ENCODE results near the gene GRK5.

Gene GRK5

GRCh38 chr10:119325131-119325530 lies 117.8 kb downstream of the GRK5 start:
- Histone ChIP-seq H3K4me3 (no peak overlapping the region), H3K27ac (peak overlapping the region in 1 of 21 experiments; percentile 13)

- H3K27ac ChIP-seq = no peak overlapping the region
- no peak overlapping the region for H3K4me3 ChIP-seq
Observed at GRCh38 chr10:119326167-119326566, 118.8 kb downstream of the GRK5 start.

GRCh38 chr10:119327096-119327745 lies 119.8 kb downstream of the GRK5 start:
- Histone ChIP-seq H3K4me3 (no peak overlapping the region), H3K27ac (no peak overlapping the region)

DNA sequence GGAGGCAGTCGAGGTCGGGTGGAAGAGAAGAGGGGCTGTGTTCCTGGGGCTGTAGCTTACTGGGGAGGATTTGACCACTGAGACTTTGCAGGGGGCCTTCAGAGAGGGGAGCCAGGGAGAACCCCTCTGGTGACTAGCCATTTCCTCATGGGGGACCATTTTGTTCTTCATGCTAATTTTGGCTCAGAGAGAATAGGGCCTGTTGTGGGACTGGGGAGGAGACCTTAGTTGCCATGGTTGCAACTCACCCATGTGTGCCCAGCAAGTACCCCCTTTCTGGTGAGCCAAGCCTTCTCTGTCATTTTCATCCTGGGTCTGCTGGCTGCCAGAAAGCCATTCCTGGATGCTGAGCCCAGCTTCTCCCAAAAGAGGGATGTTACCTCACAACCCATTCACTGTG lies 120.9 kb downstream of the GRK5 start:
- no peak overlapping the region for H3K4me3 ChIP-seq
- no peak overlapping the region for H3K27ac ChIP-seq

DNA sequence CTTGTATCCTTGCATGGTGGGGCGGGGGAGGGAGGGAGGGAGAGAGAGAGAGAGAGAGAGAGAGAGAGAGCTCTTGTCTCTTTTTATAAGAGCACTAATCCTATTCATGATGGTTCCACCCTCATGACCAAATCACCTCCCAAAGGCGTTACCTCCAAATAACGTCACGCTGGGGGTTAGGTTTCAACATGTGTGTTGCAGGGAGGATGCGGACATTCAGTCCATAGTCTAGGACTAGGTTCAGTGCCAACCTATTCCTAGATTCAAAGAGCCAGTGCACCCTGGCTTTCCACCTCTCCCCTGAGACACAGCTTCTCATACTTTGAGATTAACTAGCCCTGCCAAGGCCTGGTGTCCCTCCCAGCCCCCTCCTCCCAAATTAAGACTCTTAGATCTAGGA lies 123.0 kb downstream of the GRK5 start:
- H3K4me3 ChIP-seq = no peak overlapping the region
- no peak overlapping the region for H3K27ac ChIP-seq

DNA sequence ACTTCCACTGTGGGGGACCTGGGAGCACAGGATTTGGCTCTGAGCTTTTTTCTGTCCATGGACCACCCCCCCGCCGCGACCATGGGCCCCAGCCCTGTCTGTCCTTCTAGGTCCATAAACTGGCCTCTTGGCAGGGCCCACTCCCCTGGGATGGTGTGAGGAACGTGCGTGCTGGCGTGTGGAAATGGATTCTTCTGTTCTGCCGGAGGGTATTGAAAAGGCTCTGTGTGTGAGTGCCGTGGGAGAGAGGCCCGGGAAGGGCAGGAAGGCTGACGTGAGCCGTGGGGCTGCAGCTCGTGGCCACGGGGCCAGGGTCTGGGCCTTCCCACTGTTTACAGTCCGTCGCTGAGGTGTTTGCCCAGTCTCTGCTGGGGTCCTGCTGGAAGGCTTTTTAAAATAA lies 123.7 kb downstream of the GRK5 start:
- Histone ChIP-seq H3K27ac (peak overlapping the region in 1 of 21 experiments; percentile 16), H3K4me3 (no peak overlapping the region)

DNA sequence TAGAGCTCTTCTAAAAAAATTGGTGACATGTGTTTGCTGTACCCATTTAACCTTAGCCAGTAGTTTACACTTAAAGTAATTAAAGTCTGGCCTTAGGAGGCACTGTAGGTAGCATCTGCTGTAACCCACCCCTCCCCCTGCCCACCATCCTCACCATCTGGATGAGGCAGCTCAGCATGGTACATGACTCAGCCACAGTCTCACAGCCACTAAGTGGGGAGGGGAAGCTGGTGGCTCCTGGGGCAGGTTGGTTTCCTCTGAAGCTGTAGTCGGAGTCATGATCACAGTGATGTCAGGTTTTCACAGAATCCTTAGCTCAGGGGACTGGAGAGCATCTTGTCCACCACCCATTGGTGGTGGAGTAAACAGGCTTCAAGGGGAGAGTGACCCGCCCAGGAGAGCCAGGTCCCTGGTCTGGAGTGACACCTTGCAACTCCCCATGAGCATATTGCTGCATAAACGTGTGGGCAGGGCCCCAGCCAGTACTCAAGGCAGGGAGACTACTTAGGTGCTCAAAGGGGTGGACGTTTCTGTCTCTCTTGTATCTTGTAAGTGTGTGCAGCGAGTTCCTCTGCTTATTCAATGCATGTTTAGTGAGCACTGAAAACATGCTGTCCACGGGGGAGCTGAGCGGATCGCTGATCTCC lies 125.9 kb downstream of the GRK5 start:
- Histone ChIP-seq H3K27ac (no peak overlapping the region), H3K4me3 (no peak overlapping the region)

- no peak overlapping the region for H3K27ac ChIP-seq
- no peak overlapping the region for H3K4me3 ChIP-seq
Observed at GRCh38 chr10:119335671-119336353, 128.4 kb downstream of the GRK5 start.

- H3K4me3 ChIP-seq = no peak overlapping the region
- no peak overlapping the region for H3K27ac ChIP-seq
Observed at GRCh38 chr10:119336599-119336998, 129.2 kb downstream of the GRK5 start.

- H3K4me3 ChIP-seq = no peak overlapping the region
- H3K27ac ChIP-seq = no peak overlapping the region
Observed at GRCh38 chr10:119337223-119337622, 129.9 kb downstream of the GRK5 start.

DNA sequence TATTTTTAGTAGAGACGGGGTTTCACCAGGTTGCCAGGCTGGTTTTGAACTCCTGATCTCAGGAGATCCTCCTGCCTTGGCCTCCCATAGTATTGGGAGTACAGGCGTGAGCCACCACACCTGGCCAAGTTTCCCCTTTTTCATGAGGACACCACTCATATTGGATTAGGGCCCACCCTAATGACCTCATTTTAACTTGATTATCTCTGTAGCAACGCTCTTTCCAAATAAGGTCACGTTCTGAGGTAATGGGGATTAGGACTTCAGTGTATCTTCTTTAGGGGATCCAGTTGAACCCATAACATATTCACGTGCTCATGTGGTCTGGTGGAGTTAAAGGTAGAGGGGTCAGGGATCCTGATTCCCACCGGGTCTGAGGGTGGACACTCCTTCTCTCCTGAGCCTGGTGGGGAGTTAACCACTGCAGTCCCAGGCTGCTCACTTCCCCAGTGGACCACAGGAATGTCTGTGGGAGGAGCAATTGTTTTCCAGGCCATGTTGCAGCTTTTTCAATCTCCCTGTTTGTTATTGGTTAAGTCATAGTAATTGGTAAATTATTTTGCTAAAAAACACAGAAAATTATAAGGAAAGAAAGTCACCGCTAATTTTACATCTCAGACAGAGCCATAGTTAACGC lies 130.5 kb downstream of the GRK5 start:
- Histone ChIP-seq H3K4me3 (no peak overlapping the region), H3K27ac (no peak overlapping the region)

- Histone ChIP-seq H3K27ac (no peak overlapping the region), H3K4me3 (no peak overlapping the region)
Observed at GRCh38 chr10:119339109-119339508, 131.7 kb downstream of the GRK5 start.

DNA sequence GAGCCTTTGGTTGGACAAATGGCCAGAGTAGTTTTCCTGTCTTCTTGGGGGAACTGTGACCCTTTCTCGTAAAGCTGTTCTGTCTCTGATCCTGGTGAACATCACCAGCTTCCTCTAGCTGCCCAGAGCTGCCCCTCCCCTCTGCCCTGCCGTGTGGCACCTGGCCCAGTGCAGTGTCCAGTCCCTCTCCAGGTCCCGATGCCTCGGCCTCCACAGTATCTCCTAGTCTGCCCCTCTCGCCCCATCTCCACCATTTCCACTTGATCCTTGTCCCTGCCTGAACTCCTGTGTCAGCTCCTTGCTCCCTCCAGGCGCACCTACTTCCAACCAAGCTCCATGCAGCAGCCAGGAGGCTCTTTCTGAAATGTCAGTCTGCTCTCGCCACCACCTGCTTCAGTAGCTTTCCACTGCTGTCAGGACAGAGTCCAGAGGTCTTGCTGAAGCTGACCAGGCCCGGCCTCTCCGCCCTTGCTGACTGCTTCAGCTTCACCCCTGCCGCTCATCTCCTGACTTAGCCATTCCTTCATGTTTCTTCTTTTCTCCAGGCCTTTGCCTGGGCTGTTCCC lies 133.6 kb downstream of the GRK5 start:
- H3K27ac ChIP-seq = no peak overlapping the region
- no peak overlapping the region for H3K4me3 ChIP-seq

GRCh38 chr10:119341459-119342301 lies 134.3 kb downstream of the GRK5 start:
- Histone ChIP-seq H3K27ac (no peak overlapping the region), H3K4me3 (no peak overlapping the region)

GRCh38 chr10:119342335-119342734 lies 135.0 kb downstream of the GRK5 start:
- no peak overlapping the region for H3K27ac ChIP-seq
- H3K4me3 ChIP-seq = no peak overlapping the region

DNA sequence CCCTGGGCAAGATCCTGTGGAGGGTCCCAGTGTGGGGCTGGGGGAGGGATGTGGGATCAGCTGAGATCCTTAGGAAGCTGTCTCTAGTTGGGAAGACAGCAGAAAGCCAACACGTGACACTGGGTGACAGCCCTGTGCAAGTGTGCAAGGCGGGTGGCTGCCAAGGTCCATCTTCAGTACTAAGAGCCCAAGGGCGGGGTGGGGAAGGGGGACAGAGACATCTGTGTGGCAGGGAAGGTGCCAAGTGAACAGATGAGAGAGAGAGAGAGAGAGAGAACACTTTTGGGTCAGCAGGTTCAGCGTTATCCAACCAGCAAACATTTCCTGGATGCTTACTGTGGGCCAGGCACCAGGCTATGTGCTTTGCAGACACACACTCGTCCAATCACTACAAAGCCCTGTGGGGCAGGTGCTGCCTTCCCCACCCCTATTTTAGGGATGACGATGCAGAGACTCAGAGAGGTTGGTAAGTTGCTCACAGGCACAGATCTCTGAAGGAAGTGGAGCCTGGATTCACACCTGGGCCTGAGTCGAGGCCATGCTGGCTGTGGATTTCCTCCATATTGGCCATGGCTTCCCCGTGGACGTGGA lies 135.7 kb downstream of the GRK5 start:
- no peak overlapping the region for H3K4me3 ChIP-seq
- no peak overlapping the region for H3K27ac ChIP-seq

DNA sequence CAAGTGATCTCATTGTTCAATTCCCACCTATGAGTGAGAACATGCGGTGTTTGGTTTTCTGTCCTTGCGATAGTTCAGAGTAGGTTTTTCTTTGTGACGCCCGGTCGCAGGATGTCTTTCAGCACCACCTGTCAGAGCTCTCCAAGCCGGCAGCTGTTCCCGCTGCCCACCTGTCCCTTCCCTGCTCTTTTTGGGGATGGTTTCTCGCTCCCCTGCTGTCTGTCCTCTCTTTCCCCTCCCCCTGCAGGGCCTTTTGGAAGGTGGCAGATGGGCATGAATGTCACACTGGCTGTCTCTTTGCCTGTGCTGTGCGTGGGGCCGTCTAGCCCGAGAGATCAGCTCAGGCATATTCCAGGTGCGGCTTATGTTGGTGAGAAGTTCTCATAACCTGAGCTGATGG lies 137.0 kb downstream of the GRK5 start:
- Histone ChIP-seq H3K4me3 (no peak overlapping the region), H3K27ac (no peak overlapping the region)

- H3K27ac ChIP-seq = no peak overlapping the region
Observed at GRCh38 chr10:119346095-119346832, 138.9 kb downstream of the GRK5 start.

More at GRCh38 chr10:119346095-119346832, 138.9 kb downstream of the GRK5 start:
- H3K4me3 ChIP-seq = no peak overlapping the region

Data from skin epidermis (tissue), 12 donors.